Measurements from ENCODE around the gene MARCO. TPM values are rescaled to one million over a fixed set of nuclear protein-coding genes. Genes with fewer than 3 reads are reported as not detected.

MARCO gene
- total and polyA plus RNA-seq, 2 donors (not counting 3 experiments of a cell fraction or from before 2014, with no cell fraction given) = not detected

- POLR2A ChIA-PET = no interaction called here
- no peak overlapping the region for H3K4me2 ChIP-seq (ENCODE audit: insufficient read depth, low read length)
- dilution Hi-C loops (cut with MboI; ENCODE audit: extremely low pct_ligation_motif_present, low sequenced_read_pairs) = no loop called here
- H3K27me3 ChIP-seq (ENCODE audit: control insufficient read depth in 2 of 2, insufficient read depth in 2 of 2, low read length in 2 of 2) = no peaks in the 10 kb centered on the region
- no peak overlapping the region for H2AFZ ChIP-seq (ENCODE audit: low read depth, low read length)
- no peaks in the 10 kb centered on the region for H3K4me1 ChIP-seq (ENCODE audit: control insufficient read depth, extremely low read depth, insufficient read depth, low read length)
- H3K27ac ChIP-seq (ENCODE audit: insufficient read depth, low read depth, low read length) = no peak overlapping the region
- no TSS peak for BruUV-seq (replicated peaks)
- CTCF ChIA-PET = no interaction called here
- no peak overlapping the region for H3K9ac ChIP-seq (replicated peaks; ENCODE audit: extremely low read depth, insufficient read depth, low read length)
- intact Hi-C loops (cut with micrococcal nuclease) = no loop called here
- FAIRE-seq (no peak), DNase-seq (ENCODE audit: low read depth, low spot score) (no peak)
- no peaks in the 10 kb centered on the region for H4K20me1 ChIP-seq (replicated peaks; ENCODE audit: control insufficient read depth, extremely low read depth, insufficient read depth, low read length)
- no peak overlapping the region for H3K4me3 ChIP-seq (replicated peaks in 1 of 3; ENCODE audit: insufficient read depth in 1 of 3, low read depth in 1 of 3, low read length in 3 of 3)
- no peaks in the 10 kb centered on the region for H3K79me2 ChIP-seq (ENCODE audit: control insufficient read depth, insufficient read depth, low read length)
- H3K36me3 ChIP-seq (ENCODE audit: control insufficient read depth in 2 of 2, extremely low read depth in 1 of 2, insufficient read depth in 2 of 2, low read length in 2 of 2) = no peaks in the 10 kb centered on the region
- TF ChIP-seq POLR2A (IDR thresholded peaks at IDR 0.05; ENCODE audit: low read depth, low read length) = no peak
- no peak for TF ChIP-seq MYC (IDR thresholded peaks at IDR 0.05; ENCODE audit: low read depth, low read length)
- no peak for TF ChIP-seq MAX (IDR thresholded peaks at IDR 0.05; ENCODE audit: insufficient read depth, insufficient read length)
- no peak for TF ChIP-seq FOS (IDR thresholded peaks at IDR 0.05; ENCODE audit: borderline replicate concordance, insufficient read depth, low read length)
- no peak for TF ChIP-seq POLR2AphosphoS5 (IDR thresholded peaks at IDR 0.05; ENCODE audit: insufficient read depth, low read depth, low read length)
- TF ChIP-seq CTCF (IDR thresholded peaks at IDR 0.05; ENCODE audit: extremely low read depth in 1 of 2, insufficient read depth in 1 of 2, low read depth in 1 of 2, low read length in 2 of 2) = no peak
- no peak for TF ChIP-seq GATA2 (IDR thresholded peaks at IDR 0.05; ENCODE audit: insufficient read depth, insufficient read length, low read depth, low read length)
- no peak for TF ChIP-seq EZH2 (IDR thresholded peaks at IDR 0.05; ENCODE audit: borderline replicate concordance, low read depth, low read length, severe bottlenecking)
- TF ChIP-seq JUN (IDR thresholded peaks at IDR 0.05; ENCODE audit: borderline replicate concordance, insufficient read depth, insufficient read length, low read depth) = no peak
- no peaks in the 10 kb centered on the region for H3K9me1 ChIP-seq (replicated peaks; ENCODE audit: control insufficient read depth, extremely low read depth, insufficient read depth, low read length)
- no peaks in the 10 kb centered on the region for H3K9me3 ChIP-seq (replicated peaks; ENCODE audit: control insufficient read depth, insufficient read depth, low read length)
These were observed 36.1 kb downstream of the MARCO start for GRCh38 chr2:118978064-118978463.
